Kidney epithelial cell (primary cell): ENCODE results near the gene TTC4. TPM values are rescaled to one million over a fixed set of nuclear protein-coding genes. Genes with fewer than 3 reads are reported as not detected.

Experiments used
- DNase-seq: peaks from one replicate; pipeline ENCODE4 v3.0.0-alpha.2; 2010; ENCODE audit warnings: low read depth
- H3K27me3 ChIP-seq: 2 replicates; pipeline ENCODE4 v1.6.0; 2011; ENCODE audit warnings: low read length; ENCODE audit not compliant: control insufficient read depth, insufficient read depth
- H3K36me3 ChIP-seq: 2 replicates; pipeline ENCODE4 v1.5.1; 2011; ENCODE audit warnings: low read length; ENCODE audit not compliant: control insufficient read depth, insufficient read depth
- H3K4me3 ChIP-seq: 2 replicates; pipeline ENCODE4 v1.5.1; 2011; ENCODE audit warnings: low read depth, mild to moderate bottlenecking, control low read depth, low read length
- CTCF ChIP-seq: IDR thresholded peaks from 2 replicates; pipeline ENCODE4 v1.5.1; 2011; ENCODE audit warnings: mild to moderate bottlenecking, moderate library complexity, low read length, control low read depth, inconsistent platforms; ENCODE audit not compliant: insufficient read depth, poor library complexity, severe bottlenecking
- total RNA-seq: library from RNA; depleted of rRNA; stranded (reverse); fragments of >200 nt; gene quantifications from 2 replicates; pipeline ENCODE4 v1.2.3, GENCODE V29; 2015

TTC4 gene
- total RNA-seq, 1 donor from 2014 or later, result 30.8 TPM

- H3K27me3 ChIP-seq, result peaks cover 11% of the 10 kb centered on the region
- TF ChIP-seq CTCF, result no peak
- no peaks in the 10 kb centered on the region for H3K36me3 ChIP-seq
- no peak for DNase-seq
- H3K4me3 ChIP-seq, result no peak overlapping the region
These were observed 36.7 kb upstream of the TTC4 start for GRCh38 chr1:54678776-54679643.

GRCh38 chr1:54679706-54680105, 36.0 kb upstream of the TTC4 start:
- peaks cover 11% of the 10 kb centered on the region for H3K27me3 ChIP-seq
- no peak overlapping the region for H3K4me3 ChIP-seq
- TF ChIP-seq CTCF, result no peak
- DNase-seq, result no peak
- H3K36me3 ChIP-seq, result no peaks in the 10 kb centered on the region

GRCh38 chr1:54680387-54680786, 35.3 kb upstream of the TTC4 start:
- H3K27me3 ChIP-seq, result peaks cover 11% of the 10 kb centered on the region
- DNase-seq, result no peak

GRCh38 chr1:54681358-54681757, 34.3 kb upstream of the TTC4 start:
- H3K4me3 ChIP-seq, result no peak overlapping the region
- no peaks in the 10 kb centered on the region for H3K36me3 ChIP-seq
- no peak for DNase-seq
- no peak for TF ChIP-seq CTCF
- peaks cover 14% of the 10 kb centered on the region for H3K27me3 ChIP-seq

More at GRCh38 chr1:54680387-54680786, 35.3 kb upstream of the TTC4 start:
- Histone ChIP-seq H3K4me3 (no peak overlapping the region), H3K36me3 (no peaks in the 10 kb centered on the region)
- no peak for TF ChIP-seq CTCF

GRCh38 chr1:54683453-54683852, 32.2 kb upstream of the TTC4 start:
- H3K27me3 ChIP-seq, result peaks cover 14% of the 10 kb centered on the region
- DNase-seq, result no peak
- H3K4me3 ChIP-seq, result no peak overlapping the region
- TF ChIP-seq CTCF, result no peak
- no peaks in the 10 kb centered on the region for H3K36me3 ChIP-seq
